Medulla oblongata (tissue), 1 donor: ENCODE data around the gene PNMA6F.
A peak's percentile ranks its signal among the peaks of the same experiment; 100 is the strongest.

Experiments
- DNase-seq: peaks from one replicate; pipeline ENCODE4 v3.0.0-alpha.2; 2015; ENCODE audit errors: extremely low spot score

PNMA6F gene

DNA sequence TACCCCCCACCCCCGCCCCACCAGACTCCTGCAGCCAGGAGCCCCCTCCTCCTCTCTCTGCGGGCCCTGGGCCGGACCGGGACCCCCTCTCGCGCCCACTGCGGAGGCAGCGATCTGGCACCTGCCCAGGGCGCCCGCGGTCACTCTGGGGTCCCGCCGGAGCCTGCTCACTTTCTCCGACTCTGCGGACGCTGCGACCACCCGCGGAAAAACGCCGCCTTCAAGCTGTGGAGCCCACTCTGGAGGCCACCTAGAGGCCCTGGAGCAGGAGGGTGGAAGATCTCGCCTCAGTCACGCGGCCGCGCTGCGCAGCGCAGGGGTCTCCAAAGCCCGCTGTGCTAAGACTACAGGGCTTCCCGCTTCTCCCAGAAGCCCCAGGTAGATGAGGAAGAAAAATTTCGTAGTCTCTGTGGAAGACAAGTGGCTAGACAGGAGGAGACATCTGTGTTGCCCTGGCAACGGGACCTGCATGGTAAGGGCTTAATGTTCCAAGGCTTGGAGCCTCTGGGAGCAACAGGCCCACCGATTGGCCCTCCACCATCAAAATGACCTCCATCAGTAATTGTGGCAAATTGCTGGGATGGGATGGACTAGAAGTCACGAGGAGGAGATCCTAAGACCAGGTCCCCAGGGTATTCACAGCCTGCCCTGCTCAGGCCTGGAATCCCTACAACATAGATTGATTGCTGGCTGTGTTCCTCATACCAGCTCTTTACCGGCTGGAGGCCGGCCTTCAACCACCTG lies at the start of gene PNMA6F:
Gene PNMA6F, minus strand, starts transcription at position 387 of the 744 bp plus-strand sequence. CDS start 1,093 bp downstream, outside the sequence.
- no peak for DNase-seq

DNA sequence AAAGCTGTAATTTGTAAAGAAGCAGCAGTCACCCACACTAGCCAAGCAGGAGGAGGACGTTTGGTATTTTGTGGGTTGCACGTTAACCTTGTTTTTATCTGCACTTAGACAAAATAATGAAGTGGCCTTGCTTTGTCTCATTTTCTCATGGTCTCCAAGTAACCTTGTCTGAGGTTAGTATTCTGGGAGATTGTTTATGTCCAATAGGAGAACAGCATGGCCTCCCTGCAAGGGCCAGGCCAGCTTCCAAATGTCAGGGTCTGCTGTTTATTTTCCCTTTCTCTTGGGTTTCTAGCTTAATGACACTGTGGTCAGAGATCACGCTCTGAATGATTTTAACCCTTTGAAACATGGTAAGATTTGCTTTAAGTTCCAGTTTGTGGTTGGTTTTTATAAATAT lies 49.7 kb upstream of the PNMA6F start:
- DNase-seq = no peak

DNA sequence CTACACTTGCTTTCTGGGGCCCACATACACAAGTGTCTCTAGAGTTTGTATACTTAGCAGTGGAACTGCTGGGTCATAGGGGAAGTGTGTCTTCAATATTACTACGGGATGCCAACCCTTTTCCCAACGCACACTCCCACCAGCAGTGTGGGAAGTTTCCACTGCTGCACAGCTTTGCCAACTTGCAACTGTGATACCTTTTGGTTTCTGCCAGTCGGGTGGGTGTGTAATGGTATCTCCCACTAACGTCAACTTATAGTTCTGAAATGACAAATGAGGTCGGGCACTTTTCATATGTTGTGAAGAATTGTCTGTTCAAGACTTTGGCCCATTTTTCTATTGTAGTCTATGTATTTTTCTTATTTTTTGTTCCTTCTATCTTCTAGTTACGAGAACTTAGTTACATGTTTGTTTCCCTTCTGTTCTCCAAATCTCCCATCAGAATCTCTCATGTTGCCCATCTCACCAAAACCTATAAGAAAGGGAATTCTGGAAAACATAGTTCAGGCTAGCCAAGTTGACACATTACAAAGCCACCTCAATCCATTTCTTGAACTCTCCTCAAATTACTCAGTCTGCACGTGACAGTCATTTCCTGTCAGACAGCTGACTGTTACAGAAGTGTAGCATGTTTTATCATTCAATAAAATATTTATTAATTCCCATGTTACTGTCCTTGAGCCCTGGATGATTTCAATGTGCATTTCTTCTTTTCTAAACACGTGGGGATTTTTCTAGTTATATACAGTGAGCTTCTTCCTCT lies 48.9 kb upstream of the PNMA6F start:
- DNase-seq = no peak

DNA sequence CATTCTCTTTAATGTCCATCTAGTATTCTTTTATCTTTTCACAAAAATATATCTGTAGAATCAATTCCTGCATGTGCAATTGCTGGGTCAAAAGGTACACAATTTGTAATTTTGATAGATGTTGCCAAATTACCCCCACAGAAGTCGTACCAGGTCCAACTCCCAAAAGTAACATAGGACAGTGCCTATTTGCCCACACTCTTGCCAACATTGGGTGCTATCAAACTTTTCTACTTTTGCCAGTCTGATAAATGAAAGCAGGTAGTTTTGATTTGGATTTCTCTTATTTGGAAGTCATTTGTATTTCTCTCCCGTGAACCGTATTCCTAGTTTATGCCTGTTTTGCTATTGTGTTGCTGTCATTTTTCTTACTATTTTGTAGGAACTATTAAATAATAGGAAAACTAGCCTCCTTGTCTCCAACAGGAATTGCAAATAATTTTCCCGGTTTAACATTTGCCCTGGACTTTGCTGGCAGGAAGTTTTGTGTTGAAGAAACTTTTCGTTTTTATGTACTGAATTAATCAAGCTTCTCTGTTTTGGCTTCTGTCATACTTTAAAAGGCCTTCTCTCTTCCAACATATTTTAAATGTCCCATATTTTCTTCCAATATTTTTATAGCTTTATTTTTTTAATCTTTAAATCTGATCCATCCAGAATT lies 45.4 kb upstream of the PNMA6F start:
- DNase-seq = no peak

DNA sequence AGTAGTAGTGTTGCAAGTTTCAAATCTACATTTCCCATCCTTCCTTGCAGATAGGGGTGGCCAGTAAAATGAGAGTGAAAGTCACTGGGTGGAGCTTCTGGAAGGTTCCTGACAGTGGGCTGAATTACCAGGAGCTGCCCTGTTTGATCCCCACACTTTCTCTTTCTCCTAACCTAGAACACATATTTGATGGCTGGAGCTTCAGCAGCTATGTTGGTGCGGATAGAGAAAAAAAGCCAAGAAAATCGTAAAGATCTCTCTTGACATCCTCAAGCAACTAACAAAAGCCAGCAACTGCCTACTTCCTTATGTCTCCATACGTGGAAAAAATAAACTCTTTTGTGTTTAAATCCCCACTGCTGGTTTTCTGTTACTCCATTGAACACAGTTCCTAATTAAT lies 44.6 kb upstream of the PNMA6F start:
- DNase-seq = no peak

DNA sequence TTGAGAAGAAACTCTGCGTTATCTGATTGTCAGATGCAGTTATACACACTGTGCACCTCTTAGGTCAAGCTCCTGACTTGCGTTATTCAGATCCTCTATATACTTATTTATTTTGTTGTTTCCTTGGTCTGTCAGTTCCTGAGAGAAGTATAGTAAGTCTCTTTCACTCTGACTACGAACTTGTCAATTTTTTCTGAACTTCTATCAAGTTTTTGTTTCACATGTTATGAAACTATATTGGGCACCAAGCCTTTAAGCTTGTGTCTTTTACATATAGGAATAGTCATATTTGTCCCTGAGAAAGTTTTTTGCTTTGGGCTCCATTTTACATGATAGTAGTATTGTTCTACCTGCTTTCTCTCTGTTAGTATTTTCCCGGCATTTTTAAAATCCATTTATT lies 44.1 kb upstream of the PNMA6F start:
- DNase-seq = no peak

DNA sequence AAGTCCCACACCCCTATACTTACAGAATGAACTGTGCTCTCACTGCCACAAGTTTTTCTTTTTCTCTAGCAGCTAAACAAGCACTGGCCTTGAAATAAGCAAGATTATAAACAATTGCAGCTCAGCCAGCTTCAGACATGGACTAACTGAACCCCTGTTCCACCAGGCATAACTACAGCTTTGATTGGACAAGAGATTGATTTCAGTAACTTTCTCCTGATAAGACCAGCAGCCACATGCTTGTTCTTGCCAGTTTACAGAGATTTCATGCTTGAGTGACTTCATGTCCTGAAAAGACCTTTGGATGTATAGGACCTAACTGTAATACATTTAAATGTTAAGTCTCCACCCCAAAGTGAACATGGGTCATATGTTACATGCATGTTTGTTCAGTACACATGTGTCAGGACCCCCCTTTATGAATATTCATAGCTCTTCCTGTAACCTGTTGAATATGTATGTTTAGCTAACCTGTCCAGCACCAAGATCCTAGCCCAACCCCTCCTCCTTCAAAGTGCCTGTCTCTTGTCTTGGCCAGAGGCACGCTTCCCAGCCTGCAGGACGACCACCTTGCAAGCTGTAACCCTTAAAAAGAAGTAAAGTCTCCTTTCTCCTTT lies 40.3 kb upstream of the PNMA6F start:
- no peak for DNase-seq

DNA sequence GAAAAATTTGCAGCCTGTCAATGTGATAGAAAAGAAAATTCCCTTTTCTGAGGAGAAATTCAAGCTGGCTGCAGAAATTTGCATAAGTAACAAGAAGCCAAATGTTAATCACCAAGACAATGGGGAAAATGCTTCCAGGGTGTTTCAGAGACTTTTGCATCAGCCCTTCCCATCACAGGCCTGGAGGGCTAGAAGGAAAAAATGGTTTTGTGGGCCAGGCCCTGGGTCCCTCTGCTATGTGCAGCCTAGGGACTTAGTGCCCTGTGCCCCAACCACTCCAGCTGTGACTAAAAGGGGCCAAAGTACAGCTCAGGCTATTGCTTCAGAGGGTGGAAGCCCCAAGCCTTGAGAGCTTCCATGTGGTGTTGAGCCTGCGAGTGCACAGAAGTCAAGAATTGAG lies 36.3 kb upstream of the PNMA6F start:
- DNase-seq = no peak

DNA sequence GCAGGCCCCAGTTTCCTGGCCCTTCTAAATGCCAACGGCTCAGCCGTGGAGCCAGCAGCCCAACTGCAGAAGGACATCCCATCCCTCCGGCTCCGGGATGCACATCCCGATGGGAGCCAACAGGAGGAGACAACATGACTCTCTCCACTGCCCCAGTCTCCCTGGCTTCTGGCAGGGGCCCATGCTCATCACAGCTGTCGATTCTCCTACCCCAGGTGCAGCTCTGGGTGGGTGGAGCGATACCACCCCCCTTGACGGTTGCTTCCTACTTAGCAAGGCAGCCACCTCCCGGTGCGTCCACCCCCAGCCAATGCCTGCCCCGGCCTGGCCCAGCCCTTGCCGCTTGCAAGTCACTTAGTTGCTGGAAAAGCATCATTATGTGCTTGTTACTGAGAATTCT lies 31.8 kb upstream of the PNMA6F start:
- DNase-seq = no peak

DNA sequence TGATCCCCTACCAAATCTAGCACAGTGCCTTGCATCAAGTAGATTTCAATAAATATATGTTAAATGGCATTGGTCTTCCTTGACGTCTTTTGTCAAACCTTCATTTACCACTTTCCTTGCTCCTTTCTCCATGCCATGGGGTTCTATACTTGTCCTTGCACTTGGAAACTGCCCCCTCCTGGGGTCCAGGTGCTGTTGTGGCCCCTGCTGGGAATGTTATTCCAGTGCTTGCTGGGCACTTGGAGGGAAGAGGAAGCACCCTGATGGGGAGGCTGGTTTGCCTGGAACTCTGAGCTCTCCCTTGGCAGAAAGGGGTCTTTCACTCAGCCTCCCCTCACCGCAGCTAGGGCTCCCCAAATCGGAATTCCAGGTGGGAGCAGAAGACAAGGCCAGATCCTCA lies 31.3 kb upstream of the PNMA6F start:
- no peak for DNase-seq

DNA sequence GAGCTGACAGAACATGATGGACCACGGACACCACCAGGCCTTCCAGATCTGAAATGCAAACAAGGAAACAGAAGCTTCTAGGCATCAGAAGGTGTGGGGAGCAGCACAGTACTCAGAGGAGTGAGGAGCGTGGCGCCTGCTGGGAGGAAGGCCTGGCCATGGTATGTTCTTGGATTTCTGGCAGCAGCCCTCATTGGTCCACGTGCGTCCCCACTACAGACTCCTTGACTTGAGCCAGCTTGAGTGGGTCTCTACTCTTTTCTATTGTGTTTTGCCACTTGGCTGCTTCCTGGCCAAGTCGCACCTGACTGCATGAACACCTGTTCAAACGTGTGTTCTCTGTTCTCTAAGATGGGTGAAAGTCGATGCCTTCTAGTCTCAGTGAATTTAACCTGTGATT lies 30.4 kb upstream of the PNMA6F start:
- no peak for DNase-seq

DNA sequence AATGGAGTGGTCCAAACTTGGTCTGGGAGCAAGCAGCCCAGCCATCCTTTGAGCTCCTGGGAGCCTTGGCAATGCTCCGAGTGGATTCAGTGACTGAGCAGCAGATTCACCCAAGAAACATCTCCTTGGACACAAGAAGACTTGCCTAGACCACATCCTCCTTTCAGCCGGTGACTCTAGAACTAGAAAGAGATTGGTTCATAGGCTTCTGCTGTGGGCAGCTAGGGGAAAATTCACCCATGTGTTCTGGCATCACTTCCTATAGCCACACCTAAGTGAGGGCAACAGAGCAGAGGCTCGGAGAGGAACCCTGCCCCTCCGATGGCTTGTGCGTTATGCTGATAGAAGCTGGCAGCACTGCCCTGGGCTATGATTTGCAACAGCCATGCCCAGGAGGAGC lies 28.4 kb upstream of the PNMA6F start:
- no peak for DNase-seq

DNA sequence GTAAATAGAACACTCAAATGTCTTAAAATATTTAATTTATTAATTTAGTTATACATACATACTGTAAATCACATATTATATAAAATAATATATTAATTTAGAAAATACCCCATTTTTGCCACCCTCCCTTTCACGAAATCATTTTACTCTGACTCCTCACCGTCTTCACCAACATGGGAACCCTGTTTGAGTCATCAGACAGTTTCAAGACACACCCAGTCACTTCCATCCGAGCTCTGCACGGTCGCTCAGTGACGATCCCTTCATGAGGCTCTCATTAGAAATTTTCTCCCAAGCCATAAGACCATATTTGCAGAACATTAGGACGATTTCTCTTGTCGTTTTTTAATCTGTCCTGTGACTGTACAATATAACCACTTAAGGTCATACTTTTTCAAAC lies 26.9 kb upstream of the PNMA6F start:
- DNase-seq = no peak

DNA sequence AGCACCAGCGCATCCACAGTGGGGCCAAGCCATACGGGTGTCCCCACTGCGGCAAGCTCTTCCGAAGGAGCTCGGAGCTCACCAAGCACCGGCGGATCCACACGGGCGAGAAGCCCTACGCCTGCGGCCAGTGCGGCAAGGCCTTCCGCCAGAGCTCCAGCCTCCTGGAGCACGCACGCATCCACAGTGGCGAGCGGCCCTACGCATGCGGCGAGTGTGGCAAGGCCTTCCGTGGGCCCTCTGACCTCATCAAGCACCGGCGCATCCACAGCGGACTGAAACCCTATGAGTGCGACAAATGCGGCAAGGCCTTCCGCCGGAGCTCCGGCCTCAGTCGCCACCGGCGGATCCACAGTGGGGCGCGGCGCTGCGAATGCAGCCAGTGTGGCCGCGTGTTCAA lies 26.0 kb upstream of the PNMA6F start:
- DNase-seq = no peak

DNA sequence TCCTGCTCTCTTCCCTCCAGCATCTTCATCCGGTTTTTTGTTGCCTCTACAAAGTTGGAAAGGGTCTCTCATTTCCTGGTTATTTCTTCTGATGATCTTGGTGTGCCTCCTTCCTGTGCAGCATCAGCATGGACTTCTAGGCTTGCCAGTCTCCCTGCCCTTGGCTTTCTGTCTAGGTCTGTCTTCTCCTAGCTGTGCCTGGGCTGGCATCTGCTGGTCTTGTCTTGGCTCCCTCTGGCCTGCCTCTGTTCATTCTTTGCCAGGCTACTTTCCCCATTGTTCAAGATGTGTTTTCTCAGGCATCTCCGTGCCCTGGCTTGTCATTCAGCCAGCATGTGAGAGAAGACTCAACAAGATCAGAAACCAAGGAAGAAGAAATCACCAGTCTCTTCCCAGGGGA lies 22.1 kb upstream of the PNMA6F start:
- DNase-seq = peak; percentile 4

DNA sequence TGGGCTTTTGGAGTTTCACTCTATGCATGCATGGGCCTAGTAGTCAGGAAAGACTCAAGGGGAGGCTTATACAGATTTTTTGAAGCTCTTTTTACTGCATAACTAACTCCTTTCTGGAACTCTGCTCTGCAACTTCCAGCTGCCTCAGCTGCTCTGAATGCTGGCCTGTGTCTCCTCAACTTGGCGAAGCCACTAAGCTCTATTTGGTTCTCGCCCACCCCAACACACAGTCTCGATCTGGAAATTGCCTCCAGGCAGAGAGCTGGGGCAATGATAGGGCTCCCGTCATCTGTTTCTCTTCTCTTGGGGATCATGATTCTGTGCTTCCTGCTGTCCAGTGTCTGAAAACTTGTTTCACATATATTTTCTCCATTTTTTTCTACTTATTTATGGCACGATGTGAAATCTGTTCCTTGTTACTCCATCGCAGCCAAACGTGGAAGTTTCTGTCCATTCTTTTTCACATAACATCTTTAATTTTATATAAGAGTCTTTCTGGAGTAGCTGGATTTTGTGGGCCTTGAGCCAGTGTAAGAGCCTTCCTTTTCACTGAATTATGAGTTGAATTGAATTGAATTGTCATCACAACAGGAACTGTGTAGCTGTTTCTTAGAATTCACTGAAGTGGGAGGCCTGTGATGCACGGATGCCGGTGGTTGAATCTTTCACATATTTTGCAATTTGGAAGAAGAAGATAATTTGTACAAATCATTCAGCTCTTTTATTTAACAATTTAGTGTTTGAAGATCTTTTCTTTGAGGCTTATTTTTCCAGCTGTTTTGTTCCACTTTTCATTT lies 21.4 kb upstream of the PNMA6F start:
- peak; percentile 9 for DNase-seq

DNA sequence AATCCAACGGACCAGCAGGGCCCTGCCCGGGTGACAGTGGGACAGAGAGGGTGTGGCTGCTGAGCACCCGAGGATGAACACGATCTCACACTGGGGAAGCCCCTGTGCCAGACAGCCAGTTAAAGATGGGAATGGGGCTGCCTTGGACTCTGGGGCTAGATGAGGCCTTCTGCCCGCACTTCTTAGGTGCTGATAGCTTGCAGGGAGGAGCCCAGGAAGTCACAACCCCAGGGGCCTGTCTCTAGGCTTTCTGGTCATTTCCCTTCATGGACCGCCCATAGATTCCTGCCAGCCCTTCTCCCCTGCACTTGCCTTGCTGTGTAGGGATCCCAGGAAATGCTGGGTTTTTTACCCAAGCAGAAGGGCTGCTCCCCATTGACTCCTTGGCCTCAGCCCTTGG lies 18.5 kb upstream of the PNMA6F start:
- DNase-seq = no peak

DNA sequence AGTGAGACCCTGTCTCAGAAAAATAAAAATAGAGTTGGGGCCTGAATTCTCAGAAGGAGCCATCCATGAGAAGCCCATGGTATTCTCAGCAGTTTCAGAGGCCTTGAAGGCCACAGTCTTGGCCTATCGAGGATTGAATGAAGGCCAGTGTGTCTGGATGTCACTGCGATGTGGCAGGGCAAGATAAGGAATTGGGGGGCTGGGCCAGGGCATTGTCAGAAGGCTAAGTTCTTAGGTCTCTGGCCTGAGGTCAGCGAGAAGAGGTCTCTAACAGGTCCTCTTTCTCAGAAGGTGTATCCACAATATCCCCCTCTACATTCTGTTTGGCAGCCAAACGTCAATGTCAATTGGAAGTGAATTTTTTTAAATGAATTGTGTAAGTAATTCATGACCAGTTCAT lies 18.1 kb upstream of the PNMA6F start:
- no peak for DNase-seq

DNA sequence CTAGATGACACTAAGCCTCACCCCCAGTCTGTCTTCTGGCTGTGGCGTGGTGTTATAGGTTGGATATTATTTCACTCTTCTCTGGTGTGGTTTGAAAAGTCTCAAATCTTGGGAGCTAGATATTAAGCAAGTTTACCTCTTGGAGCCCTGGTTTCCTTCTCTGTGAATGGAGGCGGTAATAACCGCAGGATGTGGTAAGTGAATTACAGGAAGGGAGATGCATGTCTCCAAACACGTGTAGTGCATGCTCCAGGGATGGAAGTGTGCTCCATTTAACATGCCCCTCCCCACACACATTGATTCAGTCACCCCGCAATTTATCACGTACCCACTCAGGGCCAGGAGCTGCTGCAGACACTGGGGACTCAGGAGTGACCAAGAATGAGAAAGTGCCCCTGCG lies 17.3 kb upstream of the PNMA6F start:
- DNase-seq = no peak

DNA sequence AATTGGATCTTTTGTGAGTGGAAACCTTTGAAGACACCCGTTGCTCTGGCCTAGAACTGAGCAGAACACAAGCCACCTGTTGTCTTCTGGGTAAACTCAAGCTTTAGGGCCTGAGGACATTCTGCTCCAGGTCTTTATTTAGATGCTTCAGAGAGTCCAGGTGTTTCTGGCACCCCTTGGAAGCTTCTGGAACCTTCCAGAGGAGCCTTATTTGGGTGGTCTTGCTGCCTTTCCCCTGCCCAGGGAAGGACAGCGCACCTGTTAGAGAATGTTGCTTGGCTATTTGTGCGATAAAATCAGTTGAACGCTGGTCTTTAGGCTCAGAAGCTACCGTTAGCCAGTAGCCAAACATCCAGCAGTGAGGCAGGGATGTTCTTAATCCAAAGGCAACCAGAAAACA lies 15.4 kb upstream of the PNMA6F start:
- no peak for DNase-seq

DNA sequence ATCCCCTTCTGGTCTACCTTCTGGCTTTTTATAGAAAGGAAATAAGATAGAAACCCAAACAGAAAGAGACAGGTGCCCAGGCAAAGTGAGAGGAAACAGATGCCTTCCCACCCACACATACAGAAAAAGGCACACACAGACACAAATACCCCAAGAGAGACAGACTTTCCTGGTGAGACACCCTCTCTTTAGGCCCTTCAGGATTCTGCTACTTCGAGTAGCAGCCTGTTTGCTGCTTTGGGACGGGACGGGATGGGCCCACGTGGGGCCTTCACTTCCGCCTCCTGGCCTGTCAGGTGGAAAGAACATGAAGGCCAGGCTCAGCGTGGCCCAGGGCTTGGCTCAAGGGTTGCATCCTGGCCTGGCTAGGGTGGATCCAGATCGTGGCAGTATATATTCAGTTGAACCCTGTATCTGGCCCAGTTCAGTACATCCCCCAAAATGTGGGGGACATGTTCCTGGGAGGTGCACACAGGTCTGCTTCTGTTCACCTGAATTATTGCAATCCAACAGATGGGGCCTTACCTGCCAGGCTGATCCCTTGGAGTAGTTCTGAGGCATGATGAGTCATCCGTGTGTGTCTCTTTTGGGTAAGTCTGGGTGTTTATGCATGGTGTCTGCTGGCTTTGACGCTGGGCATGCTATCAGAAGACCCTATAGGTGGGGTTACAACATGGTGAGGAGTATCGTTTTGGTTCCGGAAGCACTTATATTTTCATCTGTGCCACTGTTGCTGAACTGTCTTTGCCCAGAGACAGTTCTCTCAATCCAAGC lies 14.7 kb upstream of the PNMA6F start:
- no peak for DNase-seq
